Body of pancreas (tissue), 4 donors: ENCODE results near the gene GNB3. TPM values are rescaled to one million over a fixed set of nuclear protein-coding genes. Genes with fewer than 3 reads are reported as not detected.
"Not testable (repeated sequence)": the region's sequence is repeated elsewhere in the genome, so short reads cannot be mapped to it uniquely, and the experiment has no call there.

Experiments used
- ATAC-seq: fragments of 150-250 bp; one replicate; pipeline ENCODE4 v1.9.1; 2016
- DNase-seq, 4 donors: peaks; one replicate each; pipeline ENCODE4 v3.0.0-alpha.2; 2019
- H3K27ac ChIP-seq, 4 donors: fragments of 200-600 bp; sonication (generic); 1 replicate in 3 of 4; 2 replicates in 1 of 4; pipeline versions ENCODE4 v1.5.1 to v1.6.1; 2016 to 2019; ENCODE audit warnings: mild to moderate bottlenecking in 1 of 4, mixed read lengths in 1 of 4, moderate library complexity in 1 of 4
- H3K27me3 ChIP-seq, 2 donors: fragments of 200-600 bp; sonication (generic); one replicate each; pipeline ENCODE4 v1.6.0; 2016; ENCODE audit warnings: mild to moderate bottlenecking in 1 of 2
- H3K36me3 ChIP-seq, 2 donors: fragments of 200-600 bp; sonication (generic); replicated peaks in 1 of 2; 2 replicates each; pipeline ENCODE4 v1.5.1; 2016; ENCODE audit warnings: low read depth in 2 of 2; ENCODE audit not compliant: insufficient read depth in 1 of 2
- H3K4me1 ChIP-seq: fragments of 200-600 bp; sonication (generic); one replicate; pipeline ENCODE4 v1.6.0; 2016
- H3K4me3 ChIP-seq, 2 donors: fragments of 200-600 bp; sonication (generic); 1 replicate in 1 of 2; 2 replicates in 1 of 2; pipeline ENCODE4 v1.5.1; 2016 to 2019
- H3K9me3 ChIP-seq, 3 donors: fragments of 200-600 bp; sonication (generic); 1 replicate in 2 of 3; 2 replicates in 1 of 3; pipeline ENCODE4 v1.5.1; 2016
- CTCF ChIP-seq, 7 experiments: fragments of 450-650 bp in 4 of 7; fragments of 200-600 bp in 3 of 7; sonication (generic) in 3 of 7; IDR thresholded peaks; one replicate each; pipeline ENCODE4 v1.5.1; 2016 to 2019; ENCODE audit warnings: antibody characterized with exemption in 7 of 7
- POLR2A ChIP-seq, 3 donors: fragments of 450-650 bp; IDR thresholded peaks; one replicate each; pipeline ENCODE4 v1.6.1; 2016; ENCODE audit warnings: antibody characterized with exemption in 3 of 3, mild to moderate bottlenecking in 2 of 3
- WGBS, 2 donors: methylation state at CpG; one replicate each; pipeline ENCODE4 v1.1.5; 2017; 5-methylcytosine and 5-hydroxymethylcytosine counted together
- intact Hi-C: fragments of 100-400 bp; cut with DNase I; formaldehyde crosslinking; loops from one replicate; pipeline ENCODE4 v1.15.1; 2023
- total RNA-seq, 2 donors: library from RNA; depleted of rRNA; stranded (reverse); fragments of >200 nt; gene quantifications; one replicate each; pipeline ENCODE4 v1.1.0, GENCODE V29; 2016

GNB3 gene
- total RNA-seq, 2 donors from 2014 or later, result 0.33 to 0.52 TPM

DNA sequence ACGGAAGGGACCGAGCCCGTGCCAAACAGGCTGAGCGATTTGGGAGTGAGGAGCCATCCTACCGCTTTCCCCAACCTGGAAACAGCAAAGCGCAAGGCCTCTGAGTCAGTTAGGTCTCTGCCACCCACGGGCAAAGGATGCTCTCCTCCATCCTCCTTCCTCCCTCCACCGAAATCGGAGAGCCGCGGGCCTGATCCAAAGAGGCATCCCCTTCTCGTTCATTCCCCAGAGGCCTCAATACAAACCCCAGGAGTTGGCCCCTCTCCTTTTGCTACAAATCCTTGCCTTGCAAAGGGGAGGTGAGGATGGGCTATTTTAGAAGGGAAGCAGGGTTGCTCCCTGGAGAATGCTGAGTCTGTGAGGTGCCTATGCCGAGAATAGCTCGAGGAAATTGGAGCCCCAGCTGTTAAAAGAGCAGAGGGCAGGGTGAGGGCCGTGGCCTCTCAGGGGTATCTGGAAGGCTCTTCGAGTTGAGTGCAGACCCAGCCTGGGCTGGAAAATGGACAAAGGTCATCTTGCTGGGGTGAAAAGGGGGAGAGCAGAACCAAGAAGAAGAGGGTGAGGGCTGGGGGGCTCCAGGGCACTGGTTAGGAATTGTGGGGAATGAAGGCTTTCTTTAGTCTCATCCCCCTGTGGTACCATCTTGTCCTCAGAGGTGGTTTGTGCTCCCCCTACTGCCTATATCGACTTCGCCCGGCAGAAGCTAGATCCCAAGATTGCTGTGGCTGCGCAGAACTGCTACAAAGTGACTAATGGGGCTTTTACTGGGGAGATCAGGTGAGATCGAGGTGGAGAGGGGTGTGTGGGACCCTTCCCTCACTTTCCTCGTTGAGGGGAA lies 27.7 kb downstream of the GNB3 start:
- DNase-seq (no peak), ATAC-seq (no peak)
- Histone ChIP-seq H3K4me1 (peaks cover 42% of the 10 kb centered on the region), H3K9me3 (no peaks in the 10 kb centered on the region), H3K36me3 (peaks cover 0 to 8% of the 10 kb centered on the region in 2 donors), H3K4me3 (peak overlapping the region; percentile 80 to 88), H3K27me3 (no peaks in the 10 kb centered on the region), H3K27ac (peak overlapping the region; percentile 83 to 96 (median 88))
- intact Hi-C loops, result no loop called here
- TF ChIP-seq CTCF (IDR thresholded peaks at IDR 0.05) (no peak), POLR2A (IDR thresholded peaks at IDR 0.05) (no peak)
- WGBS, 2 donors, result 9 to 11% methylated on average over 20 to 22 of the region's 22 CpGs

DNA sequence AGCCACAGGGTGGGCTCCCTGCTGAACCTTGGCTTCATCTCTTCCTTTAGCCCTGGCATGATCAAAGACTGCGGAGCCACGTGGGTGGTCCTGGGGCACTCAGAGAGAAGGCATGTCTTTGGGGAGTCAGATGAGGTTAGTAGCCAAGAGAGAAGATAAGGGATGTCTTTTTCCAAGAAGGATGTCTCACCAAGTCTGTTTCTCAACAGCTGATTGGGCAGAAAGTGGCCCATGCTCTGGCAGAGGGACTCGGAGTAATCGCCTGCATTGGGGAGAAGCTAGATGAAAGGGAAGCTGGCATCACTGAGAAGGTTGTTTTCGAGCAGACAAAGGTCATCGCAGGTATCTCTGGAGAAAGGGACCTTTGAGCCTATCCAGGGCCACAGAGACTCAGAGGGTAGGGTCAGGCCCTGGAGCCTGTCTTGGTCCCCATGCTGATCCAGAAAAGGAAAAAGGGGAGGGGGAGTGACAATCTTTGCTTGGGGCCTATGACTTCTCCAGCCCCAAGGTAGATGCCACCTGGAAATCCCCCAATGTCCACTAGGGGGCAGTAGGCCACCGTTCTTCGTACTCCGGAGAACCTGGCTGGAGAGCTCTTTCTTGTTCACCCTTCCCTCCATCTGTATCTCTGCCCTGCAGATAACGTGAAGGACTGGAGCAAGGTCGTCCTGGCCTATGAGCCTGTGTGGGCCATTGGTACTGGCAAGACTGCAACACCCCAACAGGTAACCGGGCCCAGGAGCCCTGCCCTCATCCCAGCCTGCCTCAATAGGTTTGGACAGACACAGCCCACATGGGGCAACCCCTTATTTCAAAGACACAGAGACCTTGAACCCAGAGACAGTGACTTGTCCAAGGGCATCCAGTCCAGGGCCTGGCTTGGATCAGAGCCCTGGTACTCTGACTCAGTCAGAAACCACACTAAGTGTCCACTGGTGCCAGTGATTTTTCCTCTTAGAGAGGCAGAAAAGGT lies 28.6 kb downstream of the GNB3 start:
- 23 to 27% methylated on average over 12 of the region's 12 CpGs for WGBS, 2 donors
- H3K36me3 ChIP-seq, result peaks cover 0 to 4% of the 10 kb centered on the region in 2 donors
- H3K9me3 ChIP-seq, result no peaks in the 10 kb centered on the region
- no peak overlapping the region for H3K4me3 ChIP-seq
- intact Hi-C loops, result no loop called here
- no peaks in the 10 kb centered on the region for H3K27me3 ChIP-seq
- peaks cover 47% of the 10 kb centered on the region for H3K4me1 ChIP-seq
- peak; percentile 86 to 90 (median 88) for DNase-seq
- peak; percentile 86 to 95 (median 92) for TF ChIP-seq CTCF (IDR thresholded peaks at IDR 0.05)
- TF ChIP-seq POLR2A (IDR thresholded peaks at IDR 0.05), result no peak
- H3K27ac ChIP-seq, result peak overlapping the region in 3 of 4 donors; percentile 20 to 96 (median 83)
- ATAC-seq, result peak; percentile 25

DNA sequence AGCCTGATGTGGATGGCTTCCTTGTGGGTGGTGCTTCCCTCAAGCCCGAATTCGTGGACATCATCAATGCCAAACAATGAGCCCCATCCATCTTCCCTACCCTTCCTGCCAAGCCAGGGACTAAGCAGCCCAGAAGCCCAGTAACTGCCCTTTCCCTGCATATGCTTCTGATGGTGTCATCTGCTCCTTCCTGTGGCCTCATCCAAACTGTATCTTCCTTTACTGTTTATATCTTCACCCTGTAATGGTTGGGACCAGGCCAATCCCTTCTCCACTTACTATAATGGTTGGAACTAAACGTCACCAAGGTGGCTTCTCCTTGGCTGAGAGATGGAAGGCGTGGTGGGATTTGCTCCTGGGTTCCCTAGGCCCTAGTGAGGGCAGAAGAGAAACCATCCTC lies 29.6 kb downstream of the GNB3 start:
- whole genome bisulfite sequencing, 2 donors, result 54% methylated on average over 4 of the region's 4 CpGs
- H3K4me1 ChIP-seq, result peaks cover 47% of the 10 kb centered on the region
- H3K27me3 ChIP-seq, H3K9me3 ChIP-seq, H3K36me3 ChIP-seq, ATAC-seq, intact Hi-C loops, H3K4me3 ChIP-seq, H3K27ac ChIP-seq, DNase-seq: not testable (repeated sequence)

GRCh38 chr12:6871052-6871957 lies 30.6 kb downstream of the GNB3 start:
- Histone ChIP-seq H3K27me3 (no peaks in the 10 kb centered on the region), H3K36me3 (peaks cover 0 to 4% of the 10 kb centered on the region in 2 donors), H3K27ac (peak overlapping the region in 2 of 4 donors; percentile 54 to 82), H3K4me1 (peaks cover 47% of the 10 kb centered on the region), H3K9me3 (no peaks in the 10 kb centered on the region), H3K4me3 (no peak overlapping the region)
- WGBS, 2 donors, result 59 to 69% methylated on average over 3 to 12 of the region's 12 CpGs
- ATAC-seq (no peak), DNase-seq (no peak)
- intact Hi-C loops, result no loop called here
- TF ChIP-seq POLR2A (IDR thresholded peaks at IDR 0.05) (peak in 1 of 3 donors; percentile 7), CTCF (IDR thresholded peaks at IDR 0.05) (no peak)
